ENCODE data around the gene RTF2.

RTF2 gene, protein sequence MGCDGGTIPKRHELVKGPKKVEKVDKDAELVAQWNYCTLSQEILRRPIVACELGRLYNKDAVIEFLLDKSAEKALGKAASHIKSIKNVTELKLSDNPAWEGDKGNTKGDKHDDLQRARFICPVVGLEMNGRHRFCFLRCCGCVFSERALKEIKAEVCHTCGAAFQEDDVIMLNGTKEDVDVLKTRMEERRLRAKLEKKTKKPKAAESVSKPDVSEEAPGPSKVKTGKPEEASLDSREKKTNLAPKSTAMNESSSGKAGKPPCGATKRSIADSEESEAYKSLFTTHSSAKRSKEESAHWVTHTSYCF

GRCh38 chr20:56468316-56469076 lies at the start of gene RTF2:
RTF2 (plus strand) TSS chr20:56468627; CDS start chr20:56468698, 71 bp downstream.
- DNase-seq (ENCODE audit: low read depth in 2 of 3, low spot score in 1 of 3): peak; percentile 93 to 96 (median 94)

- DNase-seq (ENCODE audit: low read depth in 2 of 3, low spot score in 1 of 3): no peak
These were observed 48.4 kb upstream of the RTF2 start for GRCh38 chr20:56420028-56420427.

DNA sequence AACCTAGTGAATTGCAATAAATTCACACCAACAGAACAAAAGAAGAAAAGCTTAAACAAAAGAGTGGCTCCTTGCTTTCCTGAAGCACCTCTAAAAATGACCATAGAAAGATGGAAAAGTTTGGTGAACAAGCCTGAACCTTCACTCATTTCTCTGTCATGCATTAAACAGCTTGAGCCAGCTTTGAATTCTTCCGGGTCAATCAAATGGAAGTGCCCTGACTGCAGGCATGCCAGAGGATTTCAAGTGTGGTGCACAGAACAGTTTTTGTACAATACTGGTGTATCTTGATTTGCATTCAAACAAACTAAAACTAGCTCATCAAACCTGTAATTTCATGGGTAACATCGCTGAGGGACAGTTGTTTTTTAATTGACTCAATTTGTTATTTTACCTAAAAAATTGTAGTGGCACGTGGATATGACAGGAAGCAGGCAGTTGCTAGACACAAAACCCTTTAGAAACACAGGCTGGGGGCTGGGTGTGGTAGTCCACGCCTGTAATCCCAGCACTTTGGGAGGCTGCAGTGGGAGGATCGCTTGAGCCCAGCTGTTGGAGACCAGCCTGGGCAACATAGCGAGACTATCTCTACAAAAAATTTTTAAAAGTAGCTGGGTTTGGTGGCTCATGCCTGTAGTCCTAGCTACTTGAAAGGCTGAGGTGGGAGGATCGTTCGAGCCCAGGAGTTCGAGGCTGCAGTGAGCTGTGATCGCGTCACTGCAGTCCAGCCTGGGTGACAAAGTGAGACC lies 47.3 kb upstream of the RTF2 start:
- DNase-seq (ENCODE audit: low read depth in 2 of 3, low spot score in 1 of 3): no peak

- no peak for DNase-seq (ENCODE audit: low read depth in 2 of 3, low spot score in 1 of 3)
These were observed 46.2 kb upstream of the RTF2 start for GRCh38 chr20:56422076-56422823.

GRCh38 chr20:56422824-56423189 lies 45.6 kb upstream of the RTF2 start:
- DNase-seq (ENCODE audit: low read depth in 2 of 3, low spot score in 1 of 3): no peak

- no peak for DNase-seq (ENCODE audit: low read depth in 2 of 3, low spot score in 1 of 3)
These were observed 45.2 kb upstream of the RTF2 start for GRCh38 chr20:56423211-56423610.

DNA sequence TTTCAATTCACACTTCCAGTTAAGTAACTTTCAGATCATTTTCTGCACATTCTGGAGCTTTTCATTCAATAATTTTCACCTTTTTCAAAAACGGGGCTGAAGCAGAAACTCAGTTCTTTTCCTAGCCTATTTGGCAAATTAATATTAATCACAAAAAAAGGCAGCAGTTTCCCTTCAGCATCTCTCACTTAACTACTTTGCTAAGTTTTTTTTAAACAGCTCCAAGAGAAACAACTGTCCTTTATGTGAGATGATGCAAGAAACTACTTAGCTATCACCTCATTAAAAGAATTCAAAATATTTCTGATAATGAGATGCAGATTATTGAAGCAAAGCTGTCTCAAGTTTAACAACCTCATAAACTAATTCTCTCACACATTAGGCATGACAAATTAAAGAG lies 44.5 kb upstream of the RTF2 start:
- no peak for DNase-seq (ENCODE audit: low read depth in 2 of 3, low spot score in 1 of 3)

- DNase-seq (ENCODE audit: low read depth in 2 of 3, low spot score in 1 of 3): no peak
These were observed 43.5 kb upstream of the RTF2 start for GRCh38 chr20:56424931-56425330.

- no peak for DNase-seq (ENCODE audit: low read depth in 2 of 3, low spot score in 1 of 3)
These were observed 42.4 kb upstream of the RTF2 start for GRCh38 chr20:56426026-56426425.

DNA sequence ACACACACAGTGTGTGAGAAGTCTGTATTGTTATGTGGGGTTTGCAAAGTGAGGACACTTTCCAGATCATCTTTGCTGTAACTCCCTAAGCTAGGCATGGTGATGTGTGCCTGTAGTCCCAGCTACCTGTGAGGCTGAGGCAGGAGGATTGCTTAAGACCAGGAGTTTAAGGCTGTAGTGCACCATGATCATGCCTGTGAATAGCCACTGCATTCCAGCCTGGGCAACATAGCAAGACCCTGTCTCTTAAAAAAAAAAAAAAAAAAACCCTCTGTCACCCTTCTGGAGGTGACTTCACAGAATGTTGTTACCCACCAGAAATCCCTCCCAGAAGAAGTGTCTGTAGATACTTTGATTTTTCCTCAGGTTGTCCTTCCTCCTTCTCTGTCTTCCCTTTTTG lies 41.5 kb upstream of the RTF2 start:
- DNase-seq (ENCODE audit: low read depth in 2 of 3, low spot score in 1 of 3): no peak

DNA sequence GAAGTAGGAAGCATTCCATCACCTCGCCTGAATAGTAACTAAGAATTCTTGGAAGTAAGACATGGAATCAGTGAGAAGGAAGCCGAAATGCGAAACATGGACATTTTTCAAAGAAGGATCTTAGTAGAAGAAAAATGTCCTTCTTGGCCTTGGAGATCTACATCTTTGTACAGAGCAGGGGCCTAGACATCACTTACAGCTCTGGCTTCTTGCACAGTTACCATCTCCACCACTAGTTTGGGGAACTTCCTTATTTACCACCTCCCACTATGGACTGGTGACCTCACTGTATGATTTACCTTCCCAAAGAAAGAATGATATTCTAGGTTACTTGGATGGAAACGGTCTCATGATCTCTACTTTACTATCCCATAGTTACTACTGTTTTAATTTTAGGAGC lies 40.6 kb upstream of the RTF2 start:
- no peak for DNase-seq (ENCODE audit: low read depth in 2 of 3, low spot score in 1 of 3)

DNA sequence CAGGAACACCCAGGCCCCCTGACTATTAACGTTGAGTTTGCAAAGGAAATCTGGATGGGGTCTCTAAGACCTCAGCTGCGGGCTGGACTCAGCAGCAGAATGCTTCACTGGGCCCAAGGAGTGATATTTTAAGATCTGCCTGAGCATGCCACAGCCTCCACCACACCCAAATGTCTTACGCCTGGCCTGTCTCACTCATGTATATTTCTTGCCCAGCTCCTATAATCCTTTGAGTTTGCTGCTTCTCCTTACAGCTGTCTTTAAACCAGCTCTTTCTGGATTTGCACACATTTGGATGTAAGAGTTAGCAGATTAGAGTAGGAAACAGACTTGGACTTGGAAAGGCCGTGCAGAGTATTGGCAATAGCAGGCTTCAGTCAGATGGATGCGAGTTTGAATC lies 40.0 kb upstream of the RTF2 start:
- DNase-seq (ENCODE audit: low read depth in 2 of 3, low spot score in 1 of 3): no peak

- no peak for DNase-seq (ENCODE audit: low read depth in 2 of 3, low spot score in 1 of 3)
These were observed 39.5 kb upstream of the RTF2 start for GRCh38 chr20:56428881-56429280.

GRCh38 chr20:56429502-56429901 lies 38.9 kb upstream of the RTF2 start:
- no peak for DNase-seq (ENCODE audit: low read depth in 2 of 3, low spot score in 1 of 3)

- DNase-seq (ENCODE audit: low read depth in 2 of 3, low spot score in 1 of 3): no peak
These were observed 38.5 kb upstream of the RTF2 start for GRCh38 chr20:56429941-56430340.

GRCh38 chr20:56430461-56430860 lies 38.0 kb upstream of the RTF2 start:
- no peak for DNase-seq (ENCODE audit: low read depth in 2 of 3, low spot score in 1 of 3)

DNA sequence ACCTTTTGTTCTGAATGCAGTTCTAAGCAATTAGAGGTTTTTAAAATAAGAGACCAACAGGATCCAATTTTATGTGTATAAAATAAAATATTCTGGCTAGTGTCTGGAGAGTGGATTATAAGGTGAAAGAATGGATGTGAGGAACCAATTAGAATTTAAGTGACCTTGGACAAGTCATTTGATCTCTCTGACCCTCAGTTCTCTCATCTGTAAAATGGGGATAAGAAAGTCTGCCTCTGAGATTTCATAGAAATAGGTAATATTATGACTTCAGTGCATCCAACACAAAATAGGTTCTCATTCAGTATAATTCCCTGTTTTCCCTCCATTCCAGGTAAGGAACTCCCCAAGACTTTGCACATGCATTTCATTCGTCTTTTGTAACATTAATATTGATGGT lies 37.5 kb upstream of the RTF2 start:
- DNase-seq (ENCODE audit: low read depth in 2 of 3, low spot score in 1 of 3): no peak

DNA sequence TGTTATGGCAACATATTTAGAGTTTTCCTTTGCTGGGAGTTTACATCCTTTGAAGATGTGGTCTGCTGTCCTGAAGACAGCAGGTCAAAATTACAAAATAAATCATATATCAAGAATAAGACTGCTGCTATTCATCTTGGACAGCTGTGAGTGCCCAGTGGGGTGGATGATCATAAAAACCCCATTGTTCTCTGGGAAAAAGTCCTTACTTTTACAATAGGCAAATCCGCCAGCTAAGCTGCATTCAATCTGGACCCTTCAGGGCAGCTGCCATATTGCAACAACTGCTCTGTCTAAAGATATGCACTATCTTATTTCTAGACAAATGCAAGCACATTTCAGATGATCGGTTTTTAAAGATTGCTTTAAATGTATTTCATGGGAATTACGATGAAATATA lies 37.0 kb upstream of the RTF2 start:
- no peak for DNase-seq (ENCODE audit: low read depth in 2 of 3, low spot score in 1 of 3)

DNA sequence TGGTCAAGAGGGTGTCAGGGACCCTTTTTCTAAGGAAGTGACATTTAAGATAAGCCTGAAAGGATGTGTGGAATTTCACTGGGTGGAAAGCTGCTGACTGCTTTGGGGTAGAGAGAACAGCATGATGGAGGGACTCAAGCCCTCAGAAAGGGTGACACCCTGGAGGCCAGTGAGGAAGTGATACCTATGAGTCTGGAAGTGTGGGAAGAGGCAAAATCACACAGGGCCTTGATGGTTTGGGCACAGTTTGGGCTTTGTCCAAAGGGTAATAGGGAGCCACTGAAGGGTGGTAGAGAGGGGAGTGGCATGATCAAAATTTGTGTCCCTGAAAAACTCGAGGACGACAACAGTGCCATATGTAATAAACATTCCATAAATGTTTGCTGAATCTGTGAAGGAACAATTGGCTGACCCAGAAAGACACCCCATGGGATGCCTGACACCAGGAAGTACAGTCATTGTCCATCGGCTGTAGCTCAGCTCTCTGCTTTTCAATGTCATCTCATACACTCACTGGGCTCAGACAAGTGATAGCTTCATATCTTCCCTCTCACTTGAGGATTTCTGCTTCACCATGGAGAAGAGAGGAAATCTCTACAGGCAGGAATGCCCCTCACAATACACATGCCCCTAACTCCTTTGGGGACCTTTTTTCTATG lies 35.1 kb upstream of the RTF2 start:
- DNase-seq (ENCODE audit: low read depth in 2 of 3, low spot score in 1 of 3): no peak

GRCh38 chr20:56433880-56434255 lies 34.6 kb upstream of the RTF2 start:
- no peak for DNase-seq (ENCODE audit: low read depth in 2 of 3, low spot score in 1 of 3)
